Esophagus muscularis mucosa (tissue), 4 donors: ENCODE data around the gene PCNX2.

Experiments
- CTCF ChIP-seq, 3 experiments: fragments of 200-600 bp in 2 of 3; fragments of 450-650 bp in 1 of 3; sonication (generic) in 2 of 3; IDR thresholded peaks; one replicate each; pipeline ENCODE4 v1.5.1; 2017 to 2019; ENCODE audit warnings: antibody characterized with exemption in 3 of 3, mild to moderate bottlenecking in 2 of 3, moderate library complexity in 1 of 3
- EP300 ChIP-seq: sonication (generic); formaldehyde crosslinking; IDR thresholded peaks from one replicate; pipeline ENCODE4 v1.6.1; 2017; ENCODE audit warnings: antibody characterized with exemption
- POLR2A ChIP-seq: fragments of 450-650 bp; IDR thresholded peaks from one replicate; pipeline ENCODE4 v1.6.1; 2017; ENCODE audit warnings: antibody characterized with exemption, moderate library complexity, mild to moderate bottlenecking, low read depth
- POLR2AphosphoS5 ChIP-seq, 2 donors: sonication (generic); formaldehyde crosslinking; IDR thresholded peaks; one replicate each; pipeline ENCODE4 v1.6.1; 2017; ENCODE audit warnings: antibody characterized with exemption in 2 of 2

- TF ChIP-seq CTCF (IDR thresholded peaks at IDR 0.05) (no peak), POLR2A (no peak), POLR2AphosphoS5 (IDR thresholded peaks at IDR 0.05) (no peak), EP300 (no peak)
Measured at GRCh38 chr1:233246965-233247364, 48.6 kb downstream of the PCNX2 start.
